ENCODE measurements around the gene SLC36A4. TPM values are rescaled to one million over a fixed set of nuclear protein-coding genes. Genes with fewer than 3 reads are reported as not detected.

SLC36A4 gene
- total RNA-seq, 1 donor from 2014 or later = 17.8 TPM

DNA sequence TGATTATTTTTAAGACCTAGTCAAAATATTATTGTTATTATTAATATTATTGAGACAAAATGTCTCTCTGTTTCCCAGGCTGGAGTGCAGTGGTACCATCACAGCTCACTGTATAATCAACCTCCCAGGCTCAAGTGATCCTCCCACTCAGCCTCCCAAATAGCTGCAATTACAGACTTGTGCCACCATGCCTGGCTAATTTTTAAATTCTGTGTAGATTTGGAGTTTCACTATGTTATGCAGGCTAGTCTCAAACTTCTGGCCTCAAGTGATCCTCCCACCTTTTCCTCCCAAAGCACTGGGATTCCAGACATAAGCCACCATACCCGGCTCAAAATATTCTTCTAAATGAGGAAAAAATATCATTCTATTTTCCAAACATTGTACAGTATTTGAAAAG is 37.0 kb downstream of the SLC36A4 start:
- Histone ChIP-seq H3K4me1 (no peaks in the 10 kb centered on the region), H3K4me3 (no peak overlapping the region), H3K27ac (no peak overlapping the region), H3K36me3 (peaks cover 51% of the 10 kb centered on the region), H3K27me3 (ENCODE audit: low read depth) (no peaks in the 10 kb centered on the region), H3K9me3 (no peaks in the 10 kb centered on the region)
- ATAC-seq (no peak), DNase-seq (no peak)
- TF ChIP-seq, protein P1, sequence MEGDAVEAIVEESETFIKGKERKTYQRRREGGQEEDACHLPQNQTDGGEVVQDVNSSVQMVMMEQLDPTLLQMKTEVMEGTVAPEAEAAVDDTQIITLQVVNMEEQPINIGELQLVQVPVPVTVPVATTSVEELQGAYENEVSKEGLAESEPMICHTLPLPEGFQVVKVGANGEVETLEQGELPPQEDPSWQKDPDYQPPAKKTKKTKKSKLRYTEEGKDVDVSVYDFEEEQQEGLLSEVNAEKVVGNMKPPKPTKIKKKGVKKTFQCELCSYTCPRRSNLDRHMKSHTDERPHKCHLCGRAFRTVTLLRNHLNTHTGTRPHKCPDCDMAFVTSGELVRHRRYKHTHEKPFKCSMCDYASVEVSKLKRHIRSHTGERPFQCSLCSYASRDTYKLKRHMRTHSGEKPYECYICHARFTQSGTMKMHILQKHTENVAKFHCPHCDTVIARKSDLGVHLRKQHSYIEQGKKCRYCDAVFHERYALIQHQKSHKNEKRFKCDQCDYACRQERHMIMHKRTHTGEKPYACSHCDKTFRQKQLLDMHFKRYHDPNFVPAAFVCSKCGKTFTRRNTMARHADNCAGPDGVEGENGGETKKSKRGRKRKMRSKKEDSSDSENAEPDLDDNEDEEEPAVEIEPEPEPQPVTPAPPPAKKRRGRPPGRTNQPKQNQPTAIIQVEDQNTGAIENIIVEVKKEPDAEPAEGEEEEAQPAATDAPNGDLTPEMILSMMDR (IDR thresholded peaks at IDR 0.05) = no peak
- intact Hi-C loops (cut with DNase I) = no loop called here

DNA sequence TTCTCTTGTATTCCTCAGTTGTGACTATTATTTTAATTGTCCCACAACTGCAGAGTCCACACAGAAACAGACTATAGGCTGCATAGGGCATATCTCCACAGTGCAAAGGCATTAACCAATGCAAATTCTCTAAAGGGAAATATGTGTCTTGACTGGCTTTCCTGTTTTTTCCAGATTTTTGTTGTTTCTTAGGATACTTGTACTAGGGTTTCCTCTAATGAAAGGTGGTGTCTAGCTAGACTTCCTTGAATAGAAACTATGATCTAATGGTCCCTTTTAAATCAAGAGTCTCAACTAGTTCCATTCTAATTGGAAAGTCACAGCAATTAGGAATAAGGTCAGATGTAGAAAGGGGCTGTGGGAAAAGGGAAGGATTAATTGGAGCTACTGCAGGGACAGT is 37.6 kb downstream of the SLC36A4 start:
- DNase-seq (no peak), ATAC-seq (no peak)
- Histone ChIP-seq H3K27ac (no peak overlapping the region), H3K36me3 (peaks cover 45% of the 10 kb centered on the region), H3K4me3 (no peak overlapping the region), H3K9me3 (no peaks in the 10 kb centered on the region), H3K4me1 (no peaks in the 10 kb centered on the region), H3K27me3 (ENCODE audit: low read depth) (no peaks in the 10 kb centered on the region)
- intact Hi-C loops (cut with DNase I) = no loop called here
- TF ChIP-seq, protein P1 (IDR thresholded peaks at IDR 0.05) = no peak

DNA sequence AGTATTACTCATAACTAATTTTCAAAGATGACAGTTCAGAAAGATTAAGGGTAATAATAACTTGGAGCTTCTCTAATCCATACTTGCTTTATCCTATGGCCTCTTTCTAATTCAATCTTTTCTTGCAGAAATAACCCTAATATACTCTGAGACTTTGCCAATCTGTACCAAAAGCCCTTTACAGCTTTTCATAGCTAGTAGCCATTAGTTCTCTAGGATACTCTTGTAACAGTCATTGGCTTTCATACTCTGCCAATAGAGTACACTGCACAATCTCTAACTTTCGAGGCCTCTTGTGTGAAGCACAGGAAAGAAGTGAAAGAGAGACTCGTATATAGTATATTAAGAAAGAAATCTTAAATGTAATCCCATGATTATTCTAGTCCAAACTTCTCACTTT is 38.1 kb downstream of the SLC36A4 start:
- DNase-seq (no peak), ATAC-seq (no peak)
- H3K4me1 ChIP-seq = no peaks in the 10 kb centered on the region
- intact Hi-C loops (cut with DNase I) = no loop called here
- no peaks in the 10 kb centered on the region for H3K9me3 ChIP-seq
- H3K4me3 ChIP-seq = no peak overlapping the region
- TF ChIP-seq, protein P1 (IDR thresholded peaks at IDR 0.05) = no peak
- no peaks in the 10 kb centered on the region for H3K27me3 ChIP-seq (ENCODE audit: low read depth)
- H3K27ac ChIP-seq = no peak overlapping the region
- peaks cover 40% of the 10 kb centered on the region for H3K36me3 ChIP-seq

DNA sequence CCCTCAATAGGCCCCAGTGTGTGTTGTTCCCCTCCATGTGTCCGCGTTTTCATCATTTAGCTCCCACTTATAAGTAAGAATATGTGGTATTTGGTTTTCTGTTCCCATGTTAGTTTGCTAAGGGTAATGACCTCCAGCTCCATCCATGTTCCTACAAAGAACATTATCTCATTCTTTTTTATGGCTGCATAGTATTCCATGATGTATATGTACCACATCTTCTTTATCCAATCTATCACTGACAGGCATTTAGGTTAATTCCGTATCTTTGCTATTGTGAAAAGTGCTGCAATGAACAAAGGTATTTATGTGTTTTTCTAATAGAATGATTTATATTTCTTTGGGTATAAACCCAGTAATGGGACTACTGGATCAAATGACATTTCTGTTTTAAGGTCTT is 42.1 kb downstream of the SLC36A4 start:
- intact Hi-C loops (cut with DNase I) = no loop called here
- Histone ChIP-seq H3K4me1 (no peaks in the 10 kb centered on the region), H3K36me3 (peaks cover 5% of the 10 kb centered on the region), H3K4me3 (no peak overlapping the region), H3K9me3 (no peaks in the 10 kb centered on the region), H3K27ac (no peak overlapping the region), H3K27me3 (ENCODE audit: low read depth) (no peaks in the 10 kb centered on the region)
- DNase-seq = no peak
- TF ChIP-seq, protein P1 (IDR thresholded peaks at IDR 0.05) = no peak
- ATAC-seq = no peak

DNA sequence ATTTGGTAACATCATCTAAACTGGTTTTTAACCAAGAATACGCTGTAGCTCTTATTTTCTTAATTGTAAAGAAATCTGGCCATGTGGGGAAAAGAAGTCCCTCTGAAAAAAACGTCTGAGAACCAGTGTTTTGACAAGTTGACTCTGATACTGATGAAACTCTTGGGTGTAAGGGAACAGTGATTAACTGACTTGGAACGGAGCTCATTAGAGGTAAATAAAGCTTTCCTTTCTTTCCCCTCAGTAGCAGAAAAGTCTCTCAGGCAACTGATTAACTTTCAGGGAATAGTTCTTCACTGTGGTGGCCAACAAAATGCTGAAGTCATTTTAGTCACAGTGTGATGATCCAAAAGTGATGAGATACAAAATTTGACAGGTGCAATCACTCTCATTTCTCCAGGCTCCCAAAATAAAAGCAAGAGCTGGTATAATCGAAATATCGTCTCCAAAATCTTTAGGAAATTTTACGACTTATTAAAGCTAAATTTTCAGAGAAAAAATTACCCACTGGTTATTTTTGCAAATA is 52.3 kb downstream of the SLC36A4 start:
- intact Hi-C loops (cut with DNase I) = no loop called here
- H3K27ac ChIP-seq = no peak overlapping the region
- H3K36me3 ChIP-seq = peaks cover 18% of the 10 kb centered on the region
- no peaks in the 10 kb centered on the region for H3K9me3 ChIP-seq
- H3K4me3 ChIP-seq = no peak overlapping the region
- TF ChIP-seq, protein P1 (IDR thresholded peaks at IDR 0.05) = no peak
- no peaks in the 10 kb centered on the region for H3K27me3 ChIP-seq (ENCODE audit: low read depth)
- no peaks in the 10 kb centered on the region for H3K4me1 ChIP-seq
- no peak for ATAC-seq
- no peak for DNase-seq

DNA sequence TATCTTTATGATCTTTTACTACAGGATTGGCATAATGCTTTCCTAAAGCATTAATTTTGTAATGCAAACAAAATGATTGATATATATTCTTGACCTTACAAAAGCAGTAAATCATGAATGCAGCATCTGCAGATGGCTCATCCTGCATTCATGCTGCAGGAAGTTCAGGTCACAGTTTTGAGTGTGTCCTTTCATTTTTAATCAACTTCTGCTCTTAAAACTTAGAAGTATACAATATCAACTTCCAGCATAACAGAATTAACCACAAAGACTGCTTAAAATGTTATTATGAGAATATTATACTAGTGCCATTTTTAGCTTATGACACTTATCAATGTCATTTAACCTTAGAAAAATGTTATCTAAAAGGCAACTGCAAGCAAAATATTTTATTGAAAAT is 54.0 kb downstream of the SLC36A4 start:
- Histone ChIP-seq H3K9me3 (no peaks in the 10 kb centered on the region), H3K27me3 (ENCODE audit: low read depth) (no peaks in the 10 kb centered on the region), H3K36me3 (peaks cover 16% of the 10 kb centered on the region), H3K4me1 (no peaks in the 10 kb centered on the region), H3K27ac (no peak overlapping the region), H3K4me3 (no peak overlapping the region)
- TF ChIP-seq, protein P1 (IDR thresholded peaks at IDR 0.05) = no peak
- no peak for ATAC-seq
- DNase-seq = no peak
- intact Hi-C loops (cut with DNase I) = no loop called here
